ENCODE data around the gene HMGB1.

HMGB1 gene

GRCh38 chr13:30413842-30414241 lies 51.9 kb downstream of the HMGB1 start:
- Histone ChIP-seq H3K27me3 (ENCODE audit: insufficient read depth, low read length, poor library complexity) (no peaks in the 10 kb centered on the region), H3K4me2 (ENCODE audit: insufficient read depth, low read length) (no peak overlapping the region)
- DNase-seq = no peak

GRCh38 chr13:30412346-30412745 lies 53.4 kb downstream of the HMGB1 start:
- Histone ChIP-seq H3K9me3 (ENCODE audit: insufficient read depth, low read length, severe bottlenecking) (no peaks in the 10 kb centered on the region), H2AFZ (ENCODE audit: low read depth, low read length) (peak overlapping the region; percentile 31; the same call in 1 of the 2 replicates), H3K4me1 (ENCODE audit: insufficient read depth, low read length) (peaks cover 8% of the 10 kb centered on the region; the same call in 1 of the 2 replicates), H3K27me3 (ENCODE audit: insufficient read depth, low read length, poor library complexity) (no peaks in the 10 kb centered on the region), H3K27ac (ENCODE audit: low read length) (no peak overlapping the region), H3K36me3 (ENCODE audit: insufficient read depth, low read length) (no peaks in the 10 kb centered on the region), H3K4me3 (ENCODE audit: low read depth in 1 of 2, low read length in 2 of 2) (no peak overlapping the region), H3K9ac (ENCODE audit: low read depth, low read length) (no peak overlapping the region), H3K79me2 (ENCODE audit: insufficient read depth, low read length) (no peaks in the 10 kb centered on the region), H4K20me1 (ENCODE audit: insufficient read depth, low read length) (no peaks in the 10 kb centered on the region), H3K4me2 (ENCODE audit: insufficient read depth, low read length) (no peak overlapping the region)
- TF ChIP-seq EZH2 (IDR thresholded peaks at IDR 0.05; ENCODE audit: borderline replicate concordance, low read depth, low read length, severe bottlenecking) (no peak), CTCF (IDR thresholded peaks at IDR 0.05; ENCODE audit: borderline replicate concordance, extremely low read depth, low read length, poor library complexity, severe bottlenecking) (no peak)
- no peak for ATAC-seq (ENCODE audit: insufficient read depth, low read depth)
- no peak for DNase-seq

More at GRCh38 chr13:30413842-30414241, 51.9 kb downstream of the HMGB1 start:
- Histone ChIP-seq H3K4me3 (ENCODE audit: low read depth in 1 of 2, low read length in 2 of 2) (no peak overlapping the region), H3K36me3 (ENCODE audit: insufficient read depth, low read length) (no peaks in the 10 kb centered on the region), H3K9ac (ENCODE audit: low read depth, low read length) (no peak overlapping the region), H3K79me2 (ENCODE audit: insufficient read depth, low read length) (no peaks in the 10 kb centered on the region), H3K9me3 (ENCODE audit: insufficient read depth, low read length, severe bottlenecking) (no peaks in the 10 kb centered on the region), H4K20me1 (ENCODE audit: insufficient read depth, low read length) (no peaks in the 10 kb centered on the region), H3K4me1 (ENCODE audit: insufficient read depth, low read length) (peaks cover 19% of the 10 kb centered on the region), H2AFZ (ENCODE audit: low read depth, low read length) (no peak overlapping the region), H3K27ac (ENCODE audit: low read length) (no peak overlapping the region)
- no peak for ATAC-seq (ENCODE audit: insufficient read depth, low read depth)
- TF ChIP-seq CTCF (IDR thresholded peaks at IDR 0.05; ENCODE audit: borderline replicate concordance, extremely low read depth, low read length, poor library complexity, severe bottlenecking) (no peak), EZH2 (IDR thresholded peaks at IDR 0.05; ENCODE audit: borderline replicate concordance, low read depth, low read length, severe bottlenecking) (no peak)

GRCh38 chr13:30410705-30411125 lies 55.0 kb downstream of the HMGB1 start:
- Histone ChIP-seq H3K27ac (ENCODE audit: low read length) (no peak overlapping the region), H3K79me2 (ENCODE audit: insufficient read depth, low read length) (no peaks in the 10 kb centered on the region), H2AFZ (ENCODE audit: low read depth, low read length) (no peak overlapping the region), H3K4me2 (ENCODE audit: insufficient read depth, low read length) (no peak overlapping the region), H3K27me3 (ENCODE audit: insufficient read depth, low read length, poor library complexity) (no peaks in the 10 kb centered on the region), H4K20me1 (ENCODE audit: insufficient read depth, low read length) (no peaks in the 10 kb centered on the region), H3K4me3 (ENCODE audit: low read depth in 1 of 2, low read length in 2 of 2) (no peak overlapping the region), H3K9ac (ENCODE audit: low read depth, low read length) (no peak overlapping the region), H3K36me3 (ENCODE audit: insufficient read depth, low read length) (no peaks in the 10 kb centered on the region), H3K9me3 (ENCODE audit: insufficient read depth, low read length, severe bottlenecking) (no peaks in the 10 kb centered on the region), H3K4me1 (ENCODE audit: insufficient read depth, low read length) (peaks cover 5% of the 10 kb centered on the region; the same call in 1 of the 2 replicates)
- no peak for ATAC-seq (ENCODE audit: insufficient read depth, low read depth)
- no peak for TF ChIP-seq CTCF (IDR thresholded peaks at IDR 0.05; ENCODE audit: borderline replicate concordance, extremely low read depth, low read length, poor library complexity, severe bottlenecking)
- no peak for TF ChIP-seq EZH2 (IDR thresholded peaks at IDR 0.05; ENCODE audit: borderline replicate concordance, low read depth, low read length, severe bottlenecking)
- no peak for DNase-seq
